Skeletal muscle satellite cell (primary cell): ENCODE results near the gene IFI35.
"Not testable (repeated sequence)": the region's sequence is repeated elsewhere in the genome, so short reads cannot be mapped to it uniquely, and the experiment has no call there.

Source experiments
- H3K27me3 ChIP-seq: 2 replicates; pipeline ENCODE4 v1.7.0; 2013; ENCODE audit warnings: low read length; ENCODE audit not compliant: control insufficient read depth, insufficient read depth
- H3K36me3 ChIP-seq: 2 replicates; pipeline ENCODE4 v1.7.0; 2013; ENCODE audit warnings: mild to moderate bottlenecking, control low read depth, low read length; ENCODE audit not compliant: insufficient read depth
- H3K4me1 ChIP-seq: 2 replicates; pipeline ENCODE4 v1.7.0; 2013; ENCODE audit warnings: low read length; ENCODE audit not compliant: control insufficient read depth, insufficient read depth
- H3K4me2 ChIP-seq: 2 replicates; pipeline ENCODE4 v1.7.0; 2013; ENCODE audit warnings: mild to moderate bottlenecking, low read length
- H3K4me3 ChIP-seq: 2 replicates; pipeline ENCODE4 v1.7.0; 2013; ENCODE audit warnings: low read length
- H3K9ac ChIP-seq: 2 replicates; pipeline ENCODE4 v1.7.0; 2013; ENCODE audit warnings: mild to moderate bottlenecking, low read depth, low read length, moderate library complexity
- H3K9me3 ChIP-seq: replicated peaks from 2 replicates; pipeline ENCODE4 v1.7.0; 2013; ENCODE audit warnings: mild to moderate bottlenecking, control low read depth, low read length

Gene IFI35

DNA sequence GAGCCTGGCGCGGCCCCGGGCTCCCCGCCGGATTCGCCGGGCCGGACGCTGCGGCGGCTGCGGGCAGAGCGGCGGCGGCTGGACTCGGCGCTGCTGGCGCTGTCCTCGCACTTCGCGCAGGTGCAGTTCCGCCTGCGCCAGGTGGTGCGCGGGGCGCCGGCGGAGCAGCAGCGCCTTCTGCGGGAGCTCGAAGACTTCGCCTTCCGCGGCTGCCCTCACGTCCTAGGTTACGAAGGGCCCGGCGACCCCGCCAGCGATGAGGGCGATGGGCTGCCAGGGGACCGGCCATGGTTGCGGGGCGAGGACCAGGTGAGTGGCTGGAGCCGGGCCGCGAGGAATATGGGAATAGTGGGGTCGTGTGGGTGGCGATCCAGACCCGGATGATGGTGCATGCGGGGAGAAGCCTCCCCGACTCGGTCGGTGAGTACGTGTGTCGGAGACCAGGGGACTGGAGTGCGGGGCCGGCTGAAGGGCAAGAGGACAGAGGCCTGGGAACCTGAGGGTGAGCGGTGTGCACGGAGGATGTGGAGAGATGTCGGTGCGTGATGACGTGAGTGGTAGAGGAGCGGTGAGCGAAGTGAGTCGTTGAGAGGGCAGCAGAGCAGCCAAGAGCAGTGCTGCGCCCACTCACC lies 25.7 kb upstream of the IFI35 start:
- Histone ChIP-seq H3K4me3 (peak overlapping the region; percentile 95), H3K4me2 (peak overlapping the region; percentile 93), H3K27me3 (no peaks in the 10 kb centered on the region), H3K36me3 (peaks cover 3% of the 10 kb centered on the region), H3K9me3 (no peaks in the 10 kb centered on the region), H3K9ac (peak overlapping the region; percentile 87), H3K4me1 (peaks cover 17% of the 10 kb centered on the region)

DNA sequence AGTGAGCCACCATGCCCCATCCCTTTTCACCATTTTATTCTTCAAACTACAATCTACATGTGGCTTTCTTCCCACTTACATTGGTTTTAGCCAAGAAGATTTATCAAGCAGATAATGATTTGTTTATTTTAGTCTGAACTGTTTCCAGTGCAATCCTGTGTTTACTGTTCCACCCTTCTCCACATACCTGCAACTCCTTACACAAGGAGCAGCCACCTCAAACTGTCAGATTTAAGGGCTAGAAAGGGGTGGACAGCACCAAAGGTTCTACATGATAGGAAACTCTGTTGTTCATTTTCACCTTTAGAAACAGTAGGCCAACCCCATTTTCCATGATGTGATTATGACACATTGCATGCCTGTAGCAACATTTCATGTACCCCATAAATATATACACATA lies 24.3 kb upstream of the IFI35 start:
- Histone ChIP-seq H3K4me1 (peaks cover 17% of the 10 kb centered on the region), H3K9me3 (no peaks in the 10 kb centered on the region), H3K4me3 (no peak overlapping the region), H3K4me2 (no peak overlapping the region), H3K27me3 (no peaks in the 10 kb centered on the region), H3K9ac (no peak overlapping the region), H3K36me3 (peaks cover 7% of the 10 kb centered on the region)

DNA sequence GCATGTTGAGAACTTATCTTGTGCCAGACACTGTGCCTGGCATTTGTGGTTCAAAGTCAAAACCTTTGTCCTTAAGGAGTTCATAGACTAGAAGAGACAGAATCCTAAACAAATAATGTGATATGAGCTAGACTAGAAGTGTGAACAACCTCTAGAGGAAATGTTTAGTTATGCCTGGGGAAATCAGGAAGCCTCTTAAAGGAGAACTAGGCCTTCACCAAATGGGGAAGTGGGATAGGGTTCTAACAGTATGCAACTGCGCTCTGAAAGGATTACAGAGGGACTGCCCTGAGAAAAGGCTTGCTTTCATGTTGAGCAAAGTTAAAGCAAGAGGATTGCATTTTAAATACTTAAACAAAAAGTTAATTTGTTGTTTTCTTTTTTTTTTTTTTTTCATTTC lies 21.4 kb upstream of the IFI35 start:
- no peaks in the 10 kb centered on the region for H3K9me3 ChIP-seq
- peaks cover 24% of the 10 kb centered on the region for H3K4me1 ChIP-seq
- no peak overlapping the region for H3K9ac ChIP-seq
- peaks cover 19% of the 10 kb centered on the region for H3K36me3 ChIP-seq
- H3K27me3 ChIP-seq, result no peaks in the 10 kb centered on the region
- H3K4me3 ChIP-seq, result no peak overlapping the region
- H3K4me2 ChIP-seq, result no peak overlapping the region

DNA sequence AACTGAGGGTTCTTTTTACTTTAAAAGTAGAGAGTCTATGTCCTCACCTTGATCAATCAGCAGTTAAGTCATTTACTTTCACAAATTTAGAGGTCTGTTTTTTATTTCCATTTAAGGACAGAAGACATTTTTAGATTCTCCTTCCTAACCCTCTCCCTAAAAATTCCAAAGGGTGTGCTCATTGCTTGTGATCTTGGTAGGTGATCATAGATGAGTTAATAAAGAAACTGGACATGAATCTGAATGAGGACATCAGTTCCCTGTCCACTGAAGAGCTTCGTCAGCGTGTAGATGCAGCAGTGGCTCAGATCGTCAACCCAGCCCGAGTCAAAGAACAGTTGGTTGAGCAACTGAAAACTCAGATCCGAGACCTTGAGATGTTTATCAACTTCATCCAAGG lies 17.4 kb upstream of the IFI35 start:
- H3K9me3 ChIP-seq, result no peaks in the 10 kb centered on the region
- H3K9ac ChIP-seq, result peak overlapping the region; percentile 30
- no peaks in the 10 kb centered on the region for H3K27me3 ChIP-seq
- peak overlapping the region; percentile 34 for H3K4me2 ChIP-seq
- H3K4me1 ChIP-seq, result peaks cover 31% of the 10 kb centered on the region
- peak overlapping the region; percentile 16 for H3K4me3 ChIP-seq
- peaks cover 46% of the 10 kb centered on the region for H3K36me3 ChIP-seq

DNA sequence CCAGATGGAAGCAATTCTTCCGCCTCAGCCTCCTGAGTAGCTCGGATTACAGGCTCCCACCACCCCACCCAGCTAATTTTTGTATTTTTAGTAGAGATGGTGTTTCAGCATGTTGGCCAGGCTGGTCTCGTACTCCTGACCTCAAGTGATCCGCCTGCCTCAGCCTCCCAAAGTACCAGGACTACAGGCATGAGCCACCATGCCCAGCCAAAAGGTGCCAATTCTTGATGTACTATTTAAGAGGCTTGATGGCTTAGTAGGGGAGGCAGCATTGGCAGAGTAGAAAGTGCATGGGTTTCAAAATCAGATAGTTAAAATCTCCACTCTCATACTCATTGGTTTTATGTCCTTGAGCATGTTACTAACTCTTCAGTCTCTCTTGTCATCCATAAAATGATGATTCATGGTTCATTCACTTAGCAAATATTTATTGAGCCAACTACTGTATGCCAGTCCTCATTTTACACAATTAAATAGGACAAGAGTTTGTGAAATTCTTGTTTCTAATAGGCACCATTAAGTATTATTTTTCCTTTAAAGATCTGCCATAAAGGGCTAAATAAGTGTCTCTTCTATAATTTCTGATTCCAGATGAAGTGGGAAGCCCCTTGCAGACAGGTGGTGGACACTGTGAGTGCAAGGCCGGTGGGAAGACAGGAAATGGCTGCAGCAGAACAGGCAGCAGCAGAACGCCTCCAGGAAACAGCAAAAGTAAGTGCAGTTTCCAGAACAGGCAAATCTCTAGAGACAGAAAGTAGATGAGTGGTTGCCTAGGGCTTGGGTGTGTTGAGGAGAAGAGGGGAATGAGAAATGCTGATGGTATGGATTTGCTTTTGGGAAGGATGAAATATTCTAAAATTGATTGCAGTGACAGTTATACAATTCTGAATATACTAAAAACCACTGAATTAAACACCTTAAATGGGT lies 16.6 kb upstream of the IFI35 start:
- Histone ChIP-seq H3K9ac (peak overlapping the region; percentile 41), H3K4me2 (peak overlapping the region; percentile 63), H3K4me1 (peaks cover 31% of the 10 kb centered on the region), H3K9me3 (no peaks in the 10 kb centered on the region), H3K4me3 (peak overlapping the region; percentile 16), H3K36me3 (peaks cover 47% of the 10 kb centered on the region), H3K27me3 (no peaks in the 10 kb centered on the region)

DNA sequence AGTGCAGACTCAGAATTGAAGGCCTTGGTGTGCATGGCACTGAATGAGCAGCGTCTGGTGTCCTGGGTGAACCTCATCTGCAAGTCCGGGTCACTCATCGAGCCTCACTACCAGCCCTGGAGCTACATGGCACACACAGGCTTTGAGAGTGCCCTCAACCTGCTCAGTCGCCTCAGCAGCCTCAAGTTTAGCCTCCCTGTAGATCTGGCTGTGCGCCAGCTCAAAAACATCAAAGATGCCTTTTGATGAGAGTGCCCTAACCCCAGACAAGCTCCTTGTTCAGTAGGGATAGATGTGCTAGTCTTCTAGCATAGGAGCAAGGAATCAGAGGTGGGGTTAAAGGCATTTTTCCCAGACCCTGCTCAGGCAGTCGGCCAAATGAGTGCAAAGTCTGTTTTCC lies 15.1 kb upstream of the IFI35 start:
- Histone ChIP-seq H3K4me3 (peak overlapping the region; percentile 16), H3K9ac (no peak overlapping the region), H3K9me3 (no peaks in the 10 kb centered on the region), H3K36me3 (peaks cover 44% of the 10 kb centered on the region), H3K27me3 (no peaks in the 10 kb centered on the region), H3K4me1 (peaks cover 31% of the 10 kb centered on the region), H3K4me2 (no peak overlapping the region)

DNA sequence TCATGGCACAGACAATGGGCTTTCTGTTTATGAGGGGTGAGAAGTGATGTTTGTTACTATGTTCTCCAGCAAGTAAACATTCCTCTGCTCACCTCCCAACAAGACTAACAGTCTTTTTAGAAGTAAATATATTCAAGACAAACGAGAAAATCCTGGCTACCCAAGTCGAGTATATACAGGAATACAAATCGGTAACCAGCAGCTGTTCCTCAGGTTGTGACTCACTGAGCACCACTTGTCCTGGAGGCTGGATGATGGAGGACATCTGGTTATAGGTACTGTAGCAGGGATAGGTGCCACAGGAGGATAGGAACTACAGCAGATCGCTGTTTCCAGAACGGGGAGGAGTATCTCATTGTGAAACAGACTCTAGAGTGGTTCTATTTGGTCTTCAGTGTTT lies 13.7 kb upstream of the IFI35 start:
- no peaks in the 10 kb centered on the region for H3K9me3 ChIP-seq
- no peaks in the 10 kb centered on the region for H3K27me3 ChIP-seq
- H3K4me3 ChIP-seq, result no peak overlapping the region
- no peak overlapping the region for H3K9ac ChIP-seq
- peaks cover 38% of the 10 kb centered on the region for H3K4me1 ChIP-seq
- peaks cover 37% of the 10 kb centered on the region for H3K36me3 ChIP-seq
- H3K4me2 ChIP-seq, result no peak overlapping the region

DNA sequence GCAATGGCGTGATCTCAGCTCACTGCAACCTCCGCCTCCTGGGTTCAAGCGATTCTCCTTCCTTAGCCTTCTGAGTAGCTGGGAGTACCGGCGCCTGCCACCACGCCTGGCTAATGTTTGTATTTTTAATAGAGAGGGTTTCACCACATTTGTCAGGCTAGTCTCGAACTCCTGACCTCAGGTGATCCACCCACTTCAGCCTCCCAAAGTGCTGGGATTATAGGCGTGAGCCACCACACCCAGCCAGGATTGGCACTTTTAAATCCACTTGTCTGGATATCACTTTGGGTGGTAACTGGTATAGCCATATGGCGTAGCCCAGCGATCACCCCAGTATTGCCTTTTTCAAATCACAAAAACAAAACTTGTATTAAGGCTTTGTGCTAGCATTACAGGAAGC lies 12.7 kb upstream of the IFI35 start:
- H3K36me3 ChIP-seq, result peaks cover 33% of the 10 kb centered on the region
- H3K4me3 ChIP-seq, H3K27me3 ChIP-seq, H3K9ac ChIP-seq, H3K4me2 ChIP-seq, H3K9me3 ChIP-seq: not testable (repeated sequence)
- peaks cover 34% of the 10 kb centered on the region for H3K4me1 ChIP-seq

DNA sequence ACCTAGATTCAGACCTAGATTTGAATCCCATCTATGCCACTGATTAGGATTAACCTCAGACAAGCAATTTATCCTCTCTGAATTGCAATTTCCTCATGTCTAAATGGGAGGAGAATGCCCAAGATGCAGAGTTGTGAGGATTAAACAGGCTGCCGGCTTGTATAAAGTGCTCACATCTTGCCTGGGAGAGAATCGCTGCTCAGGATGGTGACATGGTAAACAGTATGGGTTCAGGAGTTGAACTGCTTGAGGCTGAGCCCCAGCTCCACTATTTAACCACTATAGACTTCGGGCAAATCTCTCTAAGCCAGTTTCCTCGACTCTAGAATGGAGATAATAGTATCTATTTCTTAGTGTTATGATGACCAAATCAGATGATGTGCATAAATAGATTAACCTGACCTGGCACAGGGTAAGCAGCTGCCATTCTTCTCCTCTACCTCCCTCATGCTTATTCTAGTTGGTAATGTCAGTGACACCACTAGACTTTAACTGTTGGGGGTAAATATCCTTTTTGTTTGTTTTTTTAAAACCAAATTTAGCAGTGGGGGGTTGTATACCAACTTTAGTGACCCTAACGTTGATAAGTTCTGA lies 9.1 kb upstream of the IFI35 start:
- no peaks in the 10 kb centered on the region for H3K27me3 ChIP-seq
- H3K4me1 ChIP-seq, result peaks cover 38% of the 10 kb centered on the region
- peaks cover 46% of the 10 kb centered on the region for H3K36me3 ChIP-seq
- H3K9ac ChIP-seq, result peak overlapping the region; percentile 69
- H3K4me2 ChIP-seq, result peak overlapping the region; percentile 80
- H3K4me3 ChIP-seq, result peak overlapping the region; percentile 57
- H3K9me3 ChIP-seq, result no peaks in the 10 kb centered on the region

DNA sequence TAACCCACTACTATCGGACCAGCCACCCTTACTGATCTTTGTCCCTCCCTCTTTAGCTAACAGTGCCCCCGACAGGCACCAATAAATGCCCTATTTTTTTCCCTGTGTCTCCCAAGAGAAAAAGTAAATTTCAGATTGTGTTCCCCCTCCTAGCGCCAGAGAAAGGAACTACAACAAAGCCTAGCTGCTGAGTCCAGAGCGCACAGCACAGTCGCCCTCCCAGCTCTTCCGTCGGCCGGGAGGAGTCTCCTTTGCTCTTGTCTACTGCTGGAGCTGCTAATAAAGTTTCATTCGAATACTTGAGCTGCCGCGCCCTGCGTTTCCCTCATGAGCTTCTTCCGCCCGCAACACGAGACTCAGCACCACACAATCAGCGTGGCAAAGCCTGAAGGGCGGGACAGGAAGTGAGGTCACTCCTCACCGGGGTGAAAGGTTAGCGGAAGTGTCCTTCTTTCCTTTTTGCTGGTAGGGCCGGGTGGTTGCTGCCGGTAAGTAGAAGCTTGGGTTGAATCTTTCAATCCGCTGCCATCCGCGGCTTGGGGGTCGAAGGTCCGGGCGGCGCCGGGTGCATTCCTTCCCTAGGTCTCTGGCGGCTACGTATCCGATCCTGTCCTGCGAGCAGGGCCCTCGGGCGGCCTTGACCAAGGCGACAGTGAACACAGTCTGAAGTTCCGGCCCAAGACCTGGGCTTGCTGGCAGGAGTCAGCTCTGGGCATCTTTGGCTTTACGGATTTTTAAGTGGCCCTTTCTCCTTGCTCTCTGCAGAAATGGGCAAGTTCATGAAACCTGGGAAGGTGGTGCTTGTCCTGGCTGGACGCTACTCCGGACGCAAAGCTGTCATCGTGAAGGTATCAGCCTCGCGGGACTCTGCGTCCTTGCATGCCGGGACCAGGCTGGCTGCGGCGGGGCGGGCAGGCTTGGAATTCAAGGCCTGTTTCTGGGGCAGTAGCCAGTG lies 8.3 kb upstream of the IFI35 start, which contains the start of gene RPL27:
TSS of gene RPL27 (plus strand) at position 436 of the 955 bp plus-strand sequence. CDS start at position 768, 332 bp downstream.
- Histone ChIP-seq H3K4me1 (peaks cover 43% of the 10 kb centered on the region), H3K27me3 (no peaks in the 10 kb centered on the region), H3K9me3 (no peaks in the 10 kb centered on the region), H3K4me3 (peak within 1 kb of the TSS; percentile 92), H3K9ac (peak within 1 kb of the TSS; percentile 99), H3K4me2 (peak within 1 kb of the TSS; percentile 96), H3K36me3 (peaks cover 46% of the 10 kb centered on the region)
